Mucosa of stomach (tissue), 1 donor: Measurements from ENCODE around the gene ENTPD2.

Source experiments
- H3K27me3 ChIP-seq: one replicate; pipeline ENCODE4 v1.7.0; 2013; ENCODE audit warnings: mild to moderate bottlenecking, low read length; ENCODE audit not compliant: control insufficient read depth, insufficient read depth
- H3K36me3 ChIP-seq: one replicate; pipeline ENCODE4 v1.7.0; 2013; ENCODE audit warnings: low read length; ENCODE audit not compliant: control insufficient read depth, insufficient read depth
- H3K4me1 ChIP-seq: one replicate; pipeline ENCODE4 v1.7.0; 2013; ENCODE audit warnings: mild to moderate bottlenecking, low read length; ENCODE audit not compliant: control insufficient read depth, insufficient read depth
- H3K4me3 ChIP-seq: one replicate; pipeline ENCODE4 v1.7.0; 2013; ENCODE audit warnings: low read length
- H3K9ac ChIP-seq: one replicate; pipeline ENCODE4 v1.7.0; 2013; ENCODE audit warnings: mild to moderate bottlenecking, low read length, moderate library complexity
- H3K9me3 ChIP-seq: one replicate; pipeline ENCODE4 v1.7.0; 2013; ENCODE audit warnings: mild to moderate bottlenecking, low read length, moderate library complexity; ENCODE audit not compliant: control insufficient read depth
- donor health status: Pancreatic carcinoma.

Gene ENTPD2

DNA sequence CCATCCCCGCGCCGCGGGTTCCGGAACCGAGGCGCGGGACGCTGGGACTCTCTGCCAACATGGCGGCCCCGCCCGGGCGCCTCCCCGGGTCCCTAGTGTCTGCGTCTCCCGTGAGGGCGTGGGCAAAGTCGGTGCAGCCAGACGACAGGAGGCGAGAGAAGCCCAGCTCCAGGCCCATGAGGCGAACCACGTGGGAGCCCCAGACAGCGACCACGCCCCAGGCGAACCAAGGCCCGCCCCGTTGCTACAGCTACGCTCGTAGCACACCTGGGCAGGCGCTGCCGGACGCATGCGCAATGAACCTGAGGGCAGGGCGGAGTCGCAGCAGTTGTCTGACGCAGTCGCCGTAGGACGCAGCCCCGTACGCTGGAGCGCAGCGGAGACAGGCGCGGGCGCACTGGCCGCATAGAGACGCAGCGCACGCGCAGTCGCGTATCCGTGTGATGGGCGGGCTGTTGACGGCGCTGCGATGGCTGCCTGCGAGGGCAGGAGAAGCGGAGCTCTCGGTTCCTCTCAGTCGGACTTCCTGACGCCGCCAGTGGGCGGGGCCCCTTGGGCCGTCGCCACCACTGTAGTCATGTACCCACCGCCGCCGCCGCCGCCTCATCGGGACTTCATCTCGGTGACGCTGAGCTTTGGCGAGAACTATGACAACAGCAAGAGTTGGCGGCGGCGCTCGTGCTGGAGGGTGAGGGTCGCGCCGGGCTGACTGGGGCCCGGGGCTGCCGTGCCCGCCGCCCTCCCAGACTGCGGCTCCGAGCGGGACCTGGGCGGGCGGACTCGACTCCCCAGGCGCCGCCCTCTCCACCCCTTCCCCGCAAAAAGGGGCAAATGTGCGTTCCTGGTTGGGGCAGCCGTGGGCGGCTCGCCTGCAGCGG lies 32.9 kb upstream of the ENTPD2 start, which contains the start of gene MAN1B1:
Gene MAN1B1, plus strand, starts transcription at position 455 of the 878 bp plus-strand sequence. Its CDS starts 15 bp downstream, at position 470.
- peaks cover 31% of the 10 kb centered on the region for H3K4me1 ChIP-seq
- H3K4me3 ChIP-seq, result peak within 1 kb of the TSS; percentile 60
- no peaks in the 10 kb centered on the region for H3K9me3 ChIP-seq
- no peaks in the 10 kb centered on the region for H3K27me3 ChIP-seq
- no peaks in the 10 kb centered on the region for H3K36me3 ChIP-seq
- peak within 1 kb of the TSS; percentile 79 for H3K9ac ChIP-seq

DNA sequence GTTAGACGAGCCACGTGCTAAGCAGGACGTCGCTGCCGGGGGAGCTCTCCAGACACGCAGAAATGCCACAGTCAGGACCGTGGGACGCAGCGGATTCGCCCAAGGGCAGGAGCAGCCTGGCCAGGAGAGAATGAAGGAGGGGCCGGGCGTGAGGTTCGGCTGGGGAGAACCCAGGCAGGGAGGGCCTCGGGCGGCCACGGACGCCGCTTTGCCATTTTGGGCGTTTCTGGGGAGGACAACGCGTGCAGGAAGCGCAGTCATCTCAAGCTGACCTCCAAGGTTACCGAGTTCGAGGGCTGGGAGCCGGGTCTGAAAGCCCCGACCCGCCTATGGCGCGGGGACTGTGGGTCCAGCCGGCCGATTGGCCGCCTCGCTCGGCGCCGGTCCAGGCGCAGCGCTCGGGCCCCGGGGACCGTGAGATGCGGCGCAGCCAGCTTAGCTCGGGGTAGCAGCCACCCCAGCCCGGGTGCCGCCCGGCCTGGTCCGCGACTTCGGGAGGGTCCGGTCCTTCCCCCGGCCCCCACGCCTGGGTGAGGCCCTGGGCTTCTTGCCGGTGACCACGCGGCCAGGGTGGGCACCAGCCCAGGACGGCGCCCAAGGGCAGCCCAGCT lies 32.2 kb upstream of the ENTPD2 start:
- Histone ChIP-seq H3K9ac (peak overlapping the region; percentile 79), H3K4me3 (peak overlapping the region; percentile 50), H3K9me3 (no peaks in the 10 kb centered on the region), H3K27me3 (no peaks in the 10 kb centered on the region), H3K4me1 (peaks cover 31% of the 10 kb centered on the region), H3K36me3 (no peaks in the 10 kb centered on the region)

- Histone ChIP-seq H3K9ac (no peak overlapping the region), H3K9me3 (no peaks in the 10 kb centered on the region), H3K4me3 (no peak overlapping the region), H3K36me3 (no peaks in the 10 kb centered on the region), H3K4me1 (peaks cover 34% of the 10 kb centered on the region), H3K27me3 (no peaks in the 10 kb centered on the region)
Measured at GRCh38 chr9:137084526-137084925, 30.7 kb upstream of the ENTPD2 start.

GRCh38 chr9:137083394-137084004 lies 29.6 kb upstream of the ENTPD2 start:
- Histone ChIP-seq H3K4me1 (peaks cover 41% of the 10 kb centered on the region), H3K9ac (peak overlapping the region; percentile 1), H3K9me3 (no peaks in the 10 kb centered on the region), H3K27me3 (no peaks in the 10 kb centered on the region), H3K36me3 (no peaks in the 10 kb centered on the region), H3K4me3 (no peak overlapping the region)

GRCh38 chr9:137082925-137083290 lies 29.0 kb upstream of the ENTPD2 start:
- no peak overlapping the region for H3K9ac ChIP-seq
- H3K9me3 ChIP-seq, result no peaks in the 10 kb centered on the region
- H3K27me3 ChIP-seq, result no peaks in the 10 kb centered on the region
- peaks cover 46% of the 10 kb centered on the region for H3K4me1 ChIP-seq
- H3K36me3 ChIP-seq, result no peaks in the 10 kb centered on the region
- H3K4me3 ChIP-seq, result no peak overlapping the region

DNA sequence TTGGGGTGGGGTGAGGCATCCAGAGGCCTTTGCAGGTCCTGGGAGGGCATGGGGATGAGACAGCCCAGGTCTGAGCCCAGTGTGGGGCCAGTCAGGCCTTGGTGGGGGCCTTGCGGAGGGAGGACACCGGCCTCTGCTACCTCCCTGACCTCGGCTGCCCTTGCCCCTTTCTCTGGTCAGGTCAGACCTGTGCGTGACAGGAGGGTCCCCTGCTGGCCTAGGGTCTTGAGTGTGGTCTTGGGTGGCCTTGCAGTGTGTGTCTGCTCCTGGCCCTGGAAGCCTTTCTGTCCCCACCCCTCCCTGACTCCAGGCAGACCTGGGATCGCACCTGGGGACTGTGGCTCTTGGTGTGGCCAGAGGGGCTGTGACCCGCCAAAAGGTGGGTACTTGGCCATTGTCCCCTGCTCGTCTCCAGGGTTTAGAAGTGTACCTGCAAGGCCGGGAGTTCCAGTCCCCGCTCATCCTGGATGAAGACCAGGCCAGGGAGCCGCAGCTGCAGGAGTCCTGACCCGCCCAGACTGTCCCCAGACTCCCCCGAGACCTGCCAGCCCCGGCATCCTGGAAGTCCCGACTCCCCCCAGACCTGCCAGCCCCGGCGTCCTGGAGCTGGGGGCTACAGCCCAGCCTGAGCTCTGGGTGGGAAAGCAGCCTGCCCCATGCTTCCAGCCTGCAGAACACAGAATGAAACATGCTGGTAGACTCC lies 28.5 kb upstream of the ENTPD2 start:
- peaks cover 48% of the 10 kb centered on the region for H3K4me1 ChIP-seq
- H3K27me3 ChIP-seq, result no peaks in the 10 kb centered on the region

GRCh38 chr9:137080260-137081122 lies 26.6 kb upstream of the ENTPD2 start:
- Histone ChIP-seq H3K4me3 (no peak overlapping the region), H3K4me1 (peaks cover 45% of the 10 kb centered on the region), H3K36me3 (no peaks in the 10 kb centered on the region), H3K9me3 (no peaks in the 10 kb centered on the region), H3K9ac (no peak overlapping the region), H3K27me3 (no peaks in the 10 kb centered on the region)

More for the DNA sequence above, 28.5 kb upstream of the ENTPD2 start:
- H3K4me3 ChIP-seq, result no peak overlapping the region
- H3K36me3 ChIP-seq, result no peaks in the 10 kb centered on the region
- no peak overlapping the region for H3K9ac ChIP-seq
- no peaks in the 10 kb centered on the region for H3K9me3 ChIP-seq

- Histone ChIP-seq H3K4me3 (no peak overlapping the region), H3K36me3 (no peaks in the 10 kb centered on the region), H3K9me3 (no peaks in the 10 kb centered on the region), H3K4me1 (peaks cover 41% of the 10 kb centered on the region), H3K27me3 (no peaks in the 10 kb centered on the region), H3K9ac (no peak overlapping the region)
Measured at GRCh38 chr9:137079401-137079787, 25.5 kb upstream of the ENTPD2 start.

DNA sequence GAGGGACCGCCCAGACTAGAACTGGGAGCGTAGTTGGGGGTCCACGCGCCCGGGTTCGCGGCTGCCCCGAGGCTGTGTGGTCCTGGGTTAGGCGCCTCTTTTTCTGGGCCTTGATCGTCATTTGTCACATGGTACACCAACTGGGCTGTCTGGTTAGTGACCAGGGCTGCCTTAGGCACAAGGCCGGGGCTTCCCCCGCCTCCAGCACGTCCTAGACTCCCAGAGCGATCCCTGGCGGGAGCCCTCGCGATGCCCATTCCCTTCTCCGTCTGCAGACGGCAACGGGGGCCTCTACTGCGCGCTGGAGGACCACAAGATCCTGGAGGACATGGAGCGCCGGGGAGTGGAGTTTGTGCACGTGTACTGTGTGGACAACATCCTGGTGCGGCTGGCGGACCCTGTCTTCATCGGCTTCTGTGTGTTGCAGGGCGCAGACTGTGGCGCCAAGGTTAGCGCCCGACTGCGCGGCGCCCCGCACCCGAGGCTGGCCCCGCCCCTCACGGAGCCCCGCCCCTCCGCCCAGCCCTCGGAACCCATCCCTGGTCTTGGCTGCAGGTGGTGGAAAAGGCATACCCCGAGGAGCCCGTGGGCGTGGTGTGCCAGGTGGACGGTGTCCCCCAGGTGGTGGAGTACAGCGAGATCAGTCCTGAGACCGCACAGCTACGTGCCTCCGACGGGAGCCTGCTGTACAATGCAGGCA lies 25.0 kb upstream of the ENTPD2 start:
- H3K4me1 ChIP-seq, result peaks cover 40% of the 10 kb centered on the region
- H3K27me3 ChIP-seq, result no peaks in the 10 kb centered on the region
- no peaks in the 10 kb centered on the region for H3K36me3 ChIP-seq
- H3K4me3 ChIP-seq, result no peak overlapping the region
- H3K9ac ChIP-seq, result no peak overlapping the region
- no peaks in the 10 kb centered on the region for H3K9me3 ChIP-seq

GRCh38 chr9:137077758-137078693 lies 24.2 kb upstream of the ENTPD2 start:
- Histone ChIP-seq H3K27me3 (no peaks in the 10 kb centered on the region), H3K9ac (peak overlapping the region; percentile 34), H3K4me1 (peaks cover 34% of the 10 kb centered on the region), H3K36me3 (no peaks in the 10 kb centered on the region), H3K4me3 (no peak overlapping the region), H3K9me3 (no peaks in the 10 kb centered on the region)
